Loucy (cell line): Measurements from ENCODE around the gene MSANTD1.

Source experiments
- H2AFZ ChIP-seq: fragments of 200-600 bp; sonication (generic); 2 replicates; pipeline ENCODE4 v1.6.0; 2016; ENCODE audit warnings: antibody characterized with exemption, mild to moderate bottlenecking, low read length, moderate library complexity
- H3F3A ChIP-seq: fragments of 200-600 bp; 2 replicates; pipeline ENCODE4 v1.6.0; 2016; ENCODE audit warnings: antibody characterized with exemption, low read depth, mild to moderate bottlenecking
- H3K27me3 ChIP-seq: fragments of 200-600 bp; sonication (generic); 2 replicates; pipeline ENCODE4 v1.6.1; 2014; ENCODE audit warnings: low read length, mild to moderate bottlenecking; ENCODE audit not compliant: insufficient read depth, poor library complexity, severe bottlenecking
- H3K36me3 ChIP-seq: fragments of 200-600 bp; sonication (generic); 2 replicates; pipeline ENCODE4 v1.6.1; 2016; ENCODE audit warnings: low read length; ENCODE audit not compliant: insufficient read depth
- H3K4me1 ChIP-seq: fragments of 200-600 bp; sonication (generic); 2 replicates; pipeline ENCODE4 v1.5.1; 2014; ENCODE audit warnings: low read length, mild to moderate bottlenecking; ENCODE audit not compliant: insufficient read depth, poor library complexity, severe bottlenecking
- H3K4me2 ChIP-seq: fragments of 200-600 bp; sonication (generic); 2 replicates; pipeline ENCODE4 v1.6.0; 2014; ENCODE audit warnings: antibody characterized with exemption, low read length, low read depth, mild to moderate bottlenecking; ENCODE audit not compliant: poor library complexity, severe bottlenecking
- H3K4me3 ChIP-seq: fragments of 200-600 bp; sonication (generic); 2 replicates; pipeline ENCODE4 v1.5.1; 2014; ENCODE audit warnings: low read length, mild to moderate bottlenecking, mixed read lengths; ENCODE audit not compliant: poor library complexity, severe bottlenecking
- H3K79me2 ChIP-seq: fragments of 200-600 bp; sonication (generic); 2 replicates; pipeline ENCODE4 v1.6.1; 2014; ENCODE audit warnings: low read length; ENCODE audit not compliant: insufficient read depth
- H3K9ac ChIP-seq: fragments of 200-600 bp; sonication (generic); 2 replicates; pipeline ENCODE4 v1.6.0; 2014; ENCODE audit warnings: mild to moderate bottlenecking, low read depth, low read length, moderate library complexity; ENCODE audit not compliant: poor library complexity, severe bottlenecking
- H3K9me2 ChIP-seq: fragments of 200-600 bp; sonication (generic); replicated peaks from 2 replicates; pipeline ENCODE4 v1.6.1; 2016; ENCODE audit warnings: low read depth, low read length, mixed read lengths
- H3K9me3 ChIP-seq: fragments of 200-600 bp; sonication (generic); 2 replicates; pipeline ENCODE4 v1.6.1; 2014; ENCODE audit warnings: mild to moderate bottlenecking, antibody characterized with exemption, low read length, low read depth; ENCODE audit not compliant: insufficient read depth
- H4K20me1 ChIP-seq: fragments of 200-600 bp; sonication (generic); 2 replicates; pipeline ENCODE4 v1.6.0; 2014; ENCODE audit warnings: antibody characterized with exemption, low read length, mild to moderate bottlenecking; ENCODE audit not compliant: insufficient read depth, poor library complexity, severe bottlenecking
- EZH2phosphoT487 ChIP-seq: fragments of 200-600 bp; IDR thresholded peaks from 2 replicates; pipeline ENCODE4 v1.6.1; 2018; ENCODE audit warnings: antibody characterized with exemption, mild to moderate bottlenecking, moderate library complexity, borderline replicate concordance
- TF ChIP-seq, protein P1 (sequence below): fragments of 200-600 bp; sonication (generic); conservative IDR thresholded peaks from 2 replicates; pipeline ENCODE4 v1.5.1; 2014; ENCODE audit warnings: mild to moderate bottlenecking, antibody characterized with exemption, low read length

The MSANTD1 gene

DNA sequence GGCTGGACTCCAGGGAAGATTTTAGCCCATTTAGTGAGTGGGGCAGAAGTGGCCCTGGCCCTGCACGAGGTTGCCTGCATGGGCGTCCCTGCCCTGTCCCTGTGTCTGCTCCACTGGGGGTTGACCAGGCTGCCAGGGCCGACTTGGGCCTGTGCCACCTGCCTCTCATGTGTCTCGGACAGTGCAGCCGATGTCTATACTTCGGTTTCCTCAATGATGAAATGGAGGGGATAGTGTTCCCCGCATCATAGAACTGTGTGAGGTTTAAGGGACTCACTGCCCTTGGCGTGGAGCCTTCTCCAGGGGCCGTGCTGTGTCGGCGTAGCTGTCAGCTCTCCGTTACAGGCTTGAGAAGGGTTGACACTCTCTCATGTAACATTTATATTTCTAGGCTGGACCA, 27.0 kb upstream of the MSANTD1 start:
- Histone ChIP-seq H3K36me3 (peaks cover 60% of the 10 kb centered on the region; the same call in 1 of the 2 replicates), H3K4me3 (no peak overlapping the region), H2AFZ (no peak overlapping the region), H3K9ac (no peak overlapping the region), H4K20me1 (no peaks in the 10 kb centered on the region), H3F3A (no peaks in the 10 kb centered on the region), H3K4me1 (peaks cover 9% of the 10 kb centered on the region), H3K9me3 (no peaks in the 10 kb centered on the region), H3K4me2 (no peak overlapping the region), H3K9me2 (no peaks in the 10 kb centered on the region), H3K79me2 (no peaks in the 10 kb centered on the region), H3K27me3 (no peaks in the 10 kb centered on the region)
- TF ChIP-seq, protein P1, sequence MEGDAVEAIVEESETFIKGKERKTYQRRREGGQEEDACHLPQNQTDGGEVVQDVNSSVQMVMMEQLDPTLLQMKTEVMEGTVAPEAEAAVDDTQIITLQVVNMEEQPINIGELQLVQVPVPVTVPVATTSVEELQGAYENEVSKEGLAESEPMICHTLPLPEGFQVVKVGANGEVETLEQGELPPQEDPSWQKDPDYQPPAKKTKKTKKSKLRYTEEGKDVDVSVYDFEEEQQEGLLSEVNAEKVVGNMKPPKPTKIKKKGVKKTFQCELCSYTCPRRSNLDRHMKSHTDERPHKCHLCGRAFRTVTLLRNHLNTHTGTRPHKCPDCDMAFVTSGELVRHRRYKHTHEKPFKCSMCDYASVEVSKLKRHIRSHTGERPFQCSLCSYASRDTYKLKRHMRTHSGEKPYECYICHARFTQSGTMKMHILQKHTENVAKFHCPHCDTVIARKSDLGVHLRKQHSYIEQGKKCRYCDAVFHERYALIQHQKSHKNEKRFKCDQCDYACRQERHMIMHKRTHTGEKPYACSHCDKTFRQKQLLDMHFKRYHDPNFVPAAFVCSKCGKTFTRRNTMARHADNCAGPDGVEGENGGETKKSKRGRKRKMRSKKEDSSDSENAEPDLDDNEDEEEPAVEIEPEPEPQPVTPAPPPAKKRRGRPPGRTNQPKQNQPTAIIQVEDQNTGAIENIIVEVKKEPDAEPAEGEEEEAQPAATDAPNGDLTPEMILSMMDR, result no peak
- TF ChIP-seq EZH2phosphoT487, result no peak

DNA sequence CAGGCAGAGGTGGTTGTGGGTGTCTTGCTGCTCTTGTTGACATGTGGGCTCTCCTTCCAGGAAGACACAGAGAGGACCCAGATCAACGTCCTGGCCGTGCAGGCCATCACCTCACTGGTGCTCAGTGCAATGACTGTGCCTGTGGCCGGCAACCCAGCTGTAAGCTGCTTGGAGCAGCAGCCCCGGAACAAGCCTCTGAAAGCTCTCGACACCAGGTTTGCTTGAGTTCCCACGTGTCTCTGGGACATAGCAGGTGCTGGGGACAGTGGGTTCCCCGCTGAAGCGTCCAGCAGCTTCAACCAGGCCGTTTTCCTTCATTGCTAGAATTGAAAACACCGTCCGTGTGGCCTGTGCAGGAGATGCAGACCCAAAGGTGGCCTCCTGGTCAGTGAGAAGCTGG, 25.6 kb upstream of the MSANTD1 start:
- Histone ChIP-seq H2AFZ (no peak overlapping the region), H4K20me1 (no peaks in the 10 kb centered on the region), H3K79me2 (no peaks in the 10 kb centered on the region), H3K9ac (no peak overlapping the region), H3K9me2 (no peaks in the 10 kb centered on the region), H3K27me3 (no peaks in the 10 kb centered on the region), H3K9me3 (no peaks in the 10 kb centered on the region), H3K36me3 (peaks cover 59% of the 10 kb centered on the region; the same call in 1 of the 2 replicates), H3F3A (no peaks in the 10 kb centered on the region), H3K4me1 (peaks cover 9% of the 10 kb centered on the region), H3K4me3 (no peak overlapping the region), H3K4me2 (no peak overlapping the region)
- TF ChIP-seq EZH2phosphoT487, result no peak
- TF ChIP-seq, protein P1, result no peak

GRCh38 chr4:3223956-3224748, 24.8 kb upstream of the MSANTD1 start:
- Histone ChIP-seq H3K4me1 (peaks cover 9% of the 10 kb centered on the region), H3K27me3 (no peaks in the 10 kb centered on the region), H3K9me3 (no peaks in the 10 kb centered on the region), H3K4me3 (no peak overlapping the region), H3K79me2 (no peaks in the 10 kb centered on the region), H3K4me2 (no peak overlapping the region), H2AFZ (no peak overlapping the region), H3K9me2 (no peaks in the 10 kb centered on the region), H3K36me3 (peaks cover 59% of the 10 kb centered on the region; the same call in 1 of the 2 replicates), H4K20me1 (no peaks in the 10 kb centered on the region), H3F3A (no peaks in the 10 kb centered on the region), H3K9ac (no peak overlapping the region)
- TF ChIP-seq, protein P1, result no peak
- TF ChIP-seq EZH2phosphoT487, result no peak
